Fibroblast of skin of left biceps (primary cell): ENCODE results near the gene PACSIN2.
A peak's percentile ranks its signal among the peaks of the same experiment; 100 is the strongest.
"Not testable (repeated sequence)": the region's sequence is repeated elsewhere in the genome, so short reads cannot be mapped to it uniquely, and the experiment has no call there.

ENCODE experiments used
- DNase-seq, 2 experiments: peaks; one replicate each; pipeline ENCODE4 v3.0.0-alpha.2; 2013; ENCODE audit warnings: low read depth in 2 of 2

Gene PACSIN2

GRCh38 chr22:42946546-42947198 lies 68.3 kb downstream of the PACSIN2 start:
- no peak for DNase-seq

- DNase-seq: no peak
Observed at GRCh38 chr22:42945736-42946135, 69.2 kb downstream of the PACSIN2 start.

GRCh38 chr22:42945027-42945426 lies 69.9 kb downstream of the PACSIN2 start:
- no peak for DNase-seq

GRCh38 chr22:42944409-42944808 lies 70.5 kb downstream of the PACSIN2 start:
- no peak for DNase-seq

GRCh38 chr22:42943981-42944380 lies 71.0 kb downstream of the PACSIN2 start:
- no peak for DNase-seq

GRCh38 chr22:42942351-42942750 lies 72.6 kb downstream of the PACSIN2 start:
- no peak for DNase-seq

- DNase-seq: peak in 1 of 2 experiments; percentile 52
Observed at GRCh38 chr22:42939941-42940653, 74.9 kb downstream of the PACSIN2 start.

- no peak for DNase-seq
Observed at GRCh38 chr22:42939451-42939881, 75.5 kb downstream of the PACSIN2 start.

GRCh38 chr22:42938976-42939375 lies 76.0 kb downstream of the PACSIN2 start:
- DNase-seq: no peak

- DNase-seq: no peak
Observed at GRCh38 chr22:42938449-42938848, 76.5 kb downstream of the PACSIN2 start.

- no peak for DNase-seq
Observed at GRCh38 chr22:42937164-42937843, 77.6 kb downstream of the PACSIN2 start.

GRCh38 chr22:42936680-42937079 lies 78.3 kb downstream of the PACSIN2 start:
- not testable (repeated sequence) for DNase-seq

GRCh38 chr22:42934338-42934737 lies 80.6 kb downstream of the PACSIN2 start:
- no peak for DNase-seq

GRCh38 chr22:42933485-42934091 lies 81.4 kb downstream of the PACSIN2 start:
- DNase-seq: peak; percentile 82 to 88

GRCh38 chr22:42932857-42933484 lies 82.0 kb downstream of the PACSIN2 start:
- DNase-seq: no peak

- no peak for DNase-seq
Observed at GRCh38 chr22:42932197-42932519, 82.8 kb downstream of the PACSIN2 start.

- peak; percentile 49 to 58 for DNase-seq
Observed at GRCh38 chr22:42931421-42932196, 83.3 kb downstream of the PACSIN2 start.

GRCh38 chr22:42930810-42931420 lies 84.0 kb downstream of the PACSIN2 start:
- DNase-seq: no peak

GRCh38 chr22:42929838-42930155 lies 85.2 kb downstream of the PACSIN2 start:
- no peak for DNase-seq

- DNase-seq: no peak
Observed at GRCh38 chr22:42928969-42929837, 85.7 kb downstream of the PACSIN2 start.
